HG02852 (cell line): ENCODE measurements around the gene ANKRD12.

Experiments used
- ATAC-seq: cut with Tn5 transposase; IDR thresholded peaks from one replicate; pipeline ENCODE4 v1.9.1; 2021; ENCODE audit warnings: mild to moderate bottlenecking, moderate library complexity; ENCODE audit not compliant: unreplicated experiment

The ANKRD12 gene

GRCh38 chr18:9106094-9106493 is 30.5 kb upstream of the ANKRD12 start:
- no peak for ATAC-seq

DNA sequence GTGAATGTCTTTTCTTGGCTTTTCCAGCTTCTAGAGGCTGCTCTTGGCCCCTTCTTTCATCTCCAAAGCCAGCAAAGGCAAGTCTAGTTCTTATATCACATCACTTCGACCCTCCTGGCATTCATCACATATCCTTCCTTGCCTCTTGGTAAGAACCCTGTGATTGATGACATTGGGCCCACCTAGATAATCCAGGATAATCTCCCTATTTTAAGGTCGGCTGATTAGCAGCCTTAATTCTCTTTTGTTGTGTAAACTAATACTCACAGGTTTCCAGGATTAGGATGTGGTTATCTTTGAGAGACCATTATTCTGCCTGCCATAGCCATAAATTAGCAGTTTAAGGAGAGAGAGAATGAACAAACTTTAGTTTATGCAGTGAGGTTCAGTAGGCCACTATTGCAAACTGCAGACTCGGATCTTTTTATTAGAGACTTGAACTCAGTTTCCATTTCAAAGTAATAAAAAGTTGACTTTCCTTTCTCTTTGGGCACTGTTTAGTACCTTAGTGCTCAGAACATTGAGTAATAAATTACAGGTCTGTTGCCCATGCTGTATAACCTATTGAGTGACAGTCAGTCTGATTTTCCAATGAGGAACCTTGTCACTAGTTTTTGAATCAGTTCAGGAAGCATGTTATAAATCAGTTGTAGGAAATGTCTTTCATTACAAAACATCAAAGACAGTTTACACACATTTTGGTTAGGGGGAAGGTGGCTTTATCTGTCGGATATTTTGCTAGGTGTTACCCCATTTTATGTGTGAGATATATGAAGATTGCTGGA is 29.6 kb upstream of the ANKRD12 start:
- no peak for ATAC-seq

GRCh38 chr18:9108911-9109310 is 27.7 kb upstream of the ANKRD12 start:
- ATAC-seq: no peak

GRCh38 chr18:9109523-9109922 is 27.1 kb upstream of the ANKRD12 start:
- ATAC-seq: no peak

- ATAC-seq: no peak
Measured at GRCh38 chr18:9113468-9114149, 23.0 kb upstream of the ANKRD12 start.

DNA sequence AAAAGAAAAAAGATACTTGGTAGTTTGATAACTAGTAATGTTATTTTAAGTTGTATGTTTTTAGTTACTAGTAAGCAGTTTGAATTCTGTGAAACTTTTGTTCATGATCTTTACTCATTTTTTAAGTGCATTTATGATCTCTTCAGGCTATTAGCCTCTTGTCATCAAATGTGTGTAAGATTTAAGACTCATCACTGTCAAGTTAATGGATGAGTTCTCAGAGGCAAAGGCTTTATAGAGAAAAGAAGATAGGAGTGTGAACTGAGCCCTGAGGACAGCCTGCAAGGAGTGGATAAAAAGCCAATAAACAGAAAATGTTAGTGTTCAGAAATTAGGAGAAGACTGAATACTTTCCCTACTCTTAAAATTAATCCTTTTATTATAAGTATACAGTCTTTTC is 20.6 kb upstream of the ANKRD12 start:
- no peak for ATAC-seq

DNA sequence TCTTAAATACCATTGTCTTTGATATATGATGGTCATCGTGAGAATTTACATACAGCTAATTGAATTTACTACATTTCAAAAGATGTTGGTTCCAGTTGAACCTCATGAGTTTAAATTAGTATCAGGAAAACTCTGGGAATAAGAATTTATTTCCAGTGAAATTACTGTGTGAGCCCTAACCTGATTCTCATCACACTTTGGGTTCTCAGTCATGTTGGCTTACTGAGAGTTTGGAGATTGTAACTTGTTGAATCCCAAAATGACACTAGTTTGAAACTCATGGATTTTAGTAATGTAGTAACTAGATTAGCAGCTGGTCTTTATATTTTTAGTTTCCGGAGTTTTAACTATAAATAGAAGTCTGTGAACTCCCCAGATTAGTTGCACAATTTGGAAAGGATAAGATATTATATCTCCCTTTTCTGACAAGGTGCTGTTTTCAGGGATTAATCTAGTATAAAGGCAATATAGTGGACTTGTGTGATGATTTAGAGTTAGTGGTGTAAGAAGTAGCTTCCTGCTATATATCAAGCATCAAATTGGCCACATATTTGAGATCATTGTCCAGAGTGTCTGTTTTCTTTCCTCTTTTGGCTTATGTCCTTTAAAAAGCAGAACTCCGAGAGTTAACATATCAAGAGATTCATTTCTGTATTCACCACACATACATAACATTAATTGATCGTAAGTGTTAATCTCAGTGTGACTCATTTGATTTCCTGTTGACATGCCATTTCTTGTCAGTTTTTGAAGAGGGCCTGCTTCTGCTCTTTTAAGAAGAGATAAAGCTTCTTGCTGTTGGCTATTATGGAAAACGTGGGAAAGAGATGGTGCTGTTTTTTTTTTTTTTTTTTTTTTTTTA is 18.4 kb upstream of the ANKRD12 start:
- ATAC-seq: no peak

DNA sequence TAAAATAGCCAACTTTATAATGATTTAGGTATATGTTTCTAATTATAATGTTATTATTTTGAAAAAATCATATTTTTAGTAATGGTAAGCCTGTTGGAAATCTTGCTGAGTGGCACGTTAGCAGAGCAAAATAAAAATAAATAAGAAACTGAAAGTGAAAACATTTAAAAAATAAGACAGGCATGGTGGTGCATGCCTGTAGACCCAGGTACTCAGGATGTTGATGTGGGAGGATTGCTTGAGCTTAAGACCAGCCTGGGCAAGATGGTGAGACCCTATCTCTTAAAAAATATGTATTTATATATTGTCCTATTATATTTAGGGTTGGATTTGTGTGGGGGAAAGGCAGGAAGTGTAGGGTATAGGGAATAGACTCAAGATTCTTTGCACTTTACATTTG is 15.8 kb upstream of the ANKRD12 start:
- no peak for ATAC-seq

DNA sequence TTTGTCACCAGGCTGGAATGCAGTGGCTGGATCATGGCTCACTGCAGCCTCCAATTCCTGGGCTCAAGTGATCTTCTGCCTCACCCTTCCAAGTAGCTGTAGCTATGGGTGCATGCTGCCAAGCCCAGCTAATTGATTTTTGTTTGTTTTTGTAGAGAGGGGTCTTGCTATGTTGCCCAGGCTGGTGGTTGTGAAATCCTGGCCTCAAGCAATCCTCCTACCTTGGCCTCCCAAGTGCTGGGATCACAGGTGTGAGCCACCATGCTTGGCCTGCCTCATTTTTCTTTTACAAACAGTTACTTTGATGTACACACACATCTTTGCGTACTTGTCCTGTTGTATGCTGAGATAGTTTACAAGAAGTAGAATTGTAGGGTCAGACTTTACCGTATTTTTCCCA is 13.1 kb upstream of the ANKRD12 start:
- ATAC-seq: no peak

- no peak for ATAC-seq
Measured at GRCh38 chr18:9124824-9125223, 11.8 kb upstream of the ANKRD12 start.

DNA sequence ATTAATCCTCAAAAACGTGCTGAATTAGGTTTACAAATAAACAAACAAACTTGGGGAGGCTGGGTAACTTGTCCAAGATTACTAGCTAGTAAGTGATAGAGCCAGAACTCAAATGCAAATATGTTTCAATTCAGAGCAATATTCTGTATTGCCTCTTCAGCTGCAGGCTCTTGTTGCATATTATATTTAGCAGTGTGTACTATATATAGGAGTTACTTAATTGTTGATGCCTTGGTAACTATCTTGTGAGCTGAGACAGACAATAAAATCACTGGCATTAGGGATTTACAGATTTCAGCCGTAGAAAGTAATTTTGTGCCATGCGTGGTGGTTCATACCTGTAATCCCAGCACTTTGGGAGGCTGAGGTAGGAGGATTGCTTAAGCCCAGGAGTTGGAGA is 10.2 kb upstream of the ANKRD12 start:
- ATAC-seq: no peak

DNA sequence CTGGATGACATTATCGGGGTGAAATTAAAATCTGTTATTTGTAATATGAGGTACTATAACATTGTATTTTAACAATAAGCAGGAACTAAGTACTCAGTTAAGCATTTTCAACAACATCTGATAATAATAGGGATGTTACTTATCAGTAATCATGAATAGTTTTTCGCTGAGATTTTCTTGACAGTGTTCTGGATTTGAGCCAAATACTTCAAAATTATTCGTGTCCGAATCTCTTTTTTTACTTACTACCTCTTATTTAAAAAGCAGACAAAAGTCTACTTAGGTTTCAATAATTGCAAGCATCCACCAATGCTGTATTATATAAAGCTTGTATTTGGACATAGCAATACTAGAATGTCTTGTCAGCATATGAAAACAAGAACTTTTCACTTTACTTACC is 6.4 kb upstream of the ANKRD12 start:
- no peak for ATAC-seq

- ATAC-seq: no peak
Measured at GRCh38 chr18:9130806-9131205, 5.8 kb upstream of the ANKRD12 start.

GRCh38 chr18:9132628-9133027 is 4.0 kb upstream of the ANKRD12 start:
- ATAC-seq: no peak

DNA sequence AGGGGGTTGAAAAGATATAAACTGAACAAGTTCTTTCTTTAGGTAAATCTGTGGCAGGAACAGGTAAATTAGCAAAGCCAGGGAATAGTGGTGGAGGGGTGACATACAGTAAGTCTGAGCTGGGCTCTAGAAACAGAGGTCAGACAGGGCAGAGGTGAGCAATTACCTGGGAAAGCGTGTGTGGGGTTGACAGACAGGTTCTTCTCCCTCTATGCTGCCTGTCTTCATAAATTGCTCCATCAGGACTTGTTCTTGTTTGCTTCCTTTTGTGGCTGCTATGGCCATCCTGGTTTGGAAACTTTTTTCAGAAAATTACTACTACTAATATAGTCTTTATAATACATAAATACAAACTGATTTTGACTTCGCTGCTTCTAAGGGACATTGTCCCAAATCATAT is 3.4 kb upstream of the ANKRD12 start:
- no peak for ATAC-seq

DNA sequence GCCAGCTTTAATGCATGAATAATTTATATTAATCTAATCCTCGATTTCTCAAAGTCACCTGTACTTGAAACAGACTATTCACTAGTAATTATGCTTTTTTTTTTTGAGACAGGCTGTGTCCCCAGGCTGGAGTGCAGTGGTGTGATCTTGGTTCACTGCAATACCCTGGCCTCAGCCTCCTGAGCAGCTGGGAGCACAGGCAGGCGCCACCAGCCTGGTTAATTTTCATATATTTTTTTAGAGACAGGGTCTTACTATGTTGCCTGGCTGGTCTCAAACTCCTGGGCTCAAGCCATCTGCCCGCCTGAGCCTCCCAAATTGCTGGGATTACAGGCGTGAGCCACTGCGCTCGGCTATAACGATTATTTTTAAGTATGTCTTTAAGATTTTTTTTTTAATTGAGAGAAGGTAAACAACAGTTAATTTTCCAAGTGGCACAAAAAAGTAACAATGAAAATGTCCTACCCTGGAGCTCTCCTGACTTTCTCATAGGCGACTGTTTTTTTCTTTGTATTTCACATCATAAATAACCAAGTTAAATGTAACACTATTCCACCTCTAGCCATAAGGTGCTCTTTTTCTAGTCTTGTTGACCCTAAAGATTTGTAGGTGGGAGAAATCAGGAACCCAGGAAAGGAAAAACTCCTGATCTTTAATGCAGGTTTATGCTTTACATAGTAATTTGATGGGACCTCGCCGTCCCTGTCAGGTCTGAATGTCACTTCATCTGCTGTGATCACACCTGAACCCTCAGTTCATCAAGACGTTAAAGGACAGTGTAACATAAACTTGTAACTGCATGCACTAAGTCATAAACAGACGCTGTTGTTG is 1.3 kb upstream of the ANKRD12 start:
- no peak for ATAC-seq

DNA sequence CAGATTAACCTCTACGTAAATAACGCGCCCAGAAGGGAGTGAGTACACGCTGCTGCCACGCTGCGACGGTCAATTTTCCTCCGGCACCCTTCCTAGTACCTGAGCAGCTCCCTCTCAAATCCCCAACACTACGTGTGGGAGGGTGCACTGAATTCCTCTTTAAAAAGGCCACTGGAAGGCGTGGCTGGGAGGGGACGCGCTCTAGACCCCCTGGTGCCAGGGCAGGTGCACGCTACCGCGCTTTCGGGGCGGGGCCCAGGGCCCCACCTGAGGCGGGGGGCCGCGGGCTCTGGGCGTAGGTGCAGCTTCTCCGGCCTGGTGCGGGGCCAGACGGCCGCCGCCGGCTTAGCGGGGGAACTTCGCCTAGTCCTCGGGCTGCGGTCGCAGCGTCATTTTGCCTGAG is 668 bp upstream of the ANKRD12 start:
- ATAC-seq: peak; percentile 21

- peak; percentile 37 for ATAC-seq
Measured at GRCh38 chr18:9137168-9138066, 836 bp downstream of the ANKRD12 start.

DNA sequence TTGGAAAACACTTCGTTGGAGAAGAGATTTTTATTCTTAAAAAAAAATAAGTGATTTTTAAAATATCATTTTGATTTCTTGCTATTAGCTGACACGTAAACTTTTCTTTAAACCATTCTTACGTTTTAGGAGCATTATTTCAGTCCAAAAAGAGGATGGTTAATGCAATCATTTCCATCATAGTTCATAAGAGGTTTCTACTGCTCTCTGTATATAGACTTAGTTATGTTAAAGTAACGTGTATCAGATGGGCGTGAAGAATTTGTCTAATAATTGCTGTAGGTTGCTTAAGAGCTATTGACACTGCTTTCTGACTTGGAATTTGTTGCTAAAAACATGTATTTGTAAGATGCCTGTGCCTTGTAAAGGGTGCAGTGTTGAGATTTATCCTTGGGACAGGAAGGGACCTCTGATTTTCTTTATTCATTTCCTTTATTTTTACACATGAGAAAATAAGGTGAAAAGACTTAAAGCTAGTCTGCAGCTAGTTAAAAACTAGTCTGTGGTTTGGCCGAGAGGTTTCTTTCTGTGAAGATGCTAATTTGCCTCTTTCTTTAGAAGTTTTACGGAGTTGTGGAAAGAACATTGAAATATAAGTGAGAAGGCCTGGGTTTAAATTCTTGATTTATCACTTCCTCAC is 2.9 kb downstream of the ANKRD12 start:
- no peak for ATAC-seq
